ENCODE data around the gene KDM4F.
"Not testable (repeated sequence)": the region's sequence is repeated elsewhere in the genome, so short reads cannot be mapped to it uniquely, and the experiment has no call there.

The KDM4F gene

GRCh38 chr11:95024958-95025357 is 24.3 kb upstream of the KDM4F start, which contains the start of gene KDM4E:
Gene KDM4E (plus strand): TSS chr11:95025258. CDS start chr11:95025558, 300 bp downstream.
- no peaks in the 10 kb centered on the region for H3K9me3 Mint-ChIP-seq
- H3K4me1 Mint-ChIP-seq = peaks cover 6% of the 10 kb centered on the region
- peaks cover 10% of the 10 kb centered on the region for H3K27me3 Mint-ChIP-seq (ENCODE audit: low read depth)
- H3K27ac Mint-ChIP-seq = no peak within 1 kb of the TSS
- H3K36me3 Mint-ChIP-seq (ENCODE audit: low read depth) = no peaks in the 10 kb centered on the region
- H3K4me3 Mint-ChIP-seq = no peak within 1 kb of the TSS
- TF ChIP-seq CTCF (IDR thresholded peaks at IDR 0.05; ENCODE audit: unreplicated experiment in 3 of 3) = no peak

DNA sequence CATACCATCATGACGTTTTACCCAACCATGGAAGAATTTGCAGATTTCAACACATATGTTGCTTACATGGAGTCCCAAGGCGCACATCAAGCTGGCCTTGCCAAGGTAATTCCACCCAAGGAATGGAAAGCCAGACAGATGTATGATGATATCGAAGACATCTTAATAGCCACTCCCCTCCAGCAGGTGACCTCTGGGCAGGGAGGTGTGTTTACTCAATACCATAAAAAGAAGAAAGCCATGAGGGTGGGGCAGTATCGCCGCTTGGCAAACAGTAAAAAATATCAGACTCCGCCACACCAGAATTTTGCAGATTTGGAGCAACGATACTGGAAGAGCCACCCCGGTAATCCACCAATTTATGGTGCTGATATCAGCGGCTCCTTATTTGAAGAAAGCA is 23.6 kb upstream of the KDM4F start:
- H3K27ac Mint-ChIP-seq; H3K4me3 Mint-ChIP-seq; H3K4me1 Mint-ChIP-seq; H3K36me3 Mint-ChIP-seq (ENCODE audit: low read depth); H3K9me3 Mint-ChIP-seq: not testable (repeated sequence)
- peaks cover 10% of the 10 kb centered on the region for H3K27me3 Mint-ChIP-seq (ENCODE audit: low read depth)

DNA sequence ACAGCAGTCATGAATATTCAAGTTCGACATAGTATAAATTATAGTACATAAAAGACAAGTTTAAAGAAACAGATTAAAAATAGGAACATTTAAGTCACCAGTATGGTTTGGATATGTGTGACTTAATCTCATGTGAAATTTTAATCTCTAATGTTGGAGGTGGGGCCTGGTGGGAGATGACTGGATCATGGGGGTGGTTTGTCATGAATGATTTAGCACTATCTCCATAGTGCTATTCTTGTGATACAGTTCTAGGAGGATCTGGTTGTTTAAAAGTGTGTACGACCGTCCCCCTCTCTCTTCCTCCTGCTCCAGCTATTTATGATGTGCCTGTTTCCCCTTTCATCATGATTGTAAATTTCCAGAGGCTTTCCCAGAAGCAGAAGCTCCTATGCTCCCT is 20.9 kb upstream of the KDM4F start:
- Mint-ChIP-seq H3K9me3 (peaks cover 4% of the 10 kb centered on the region), H3K27ac (no peak overlapping the region), H3K27me3 (ENCODE audit: low read depth) (peaks cover 10% of the 10 kb centered on the region), H3K4me3 (no peak overlapping the region), H3K4me1 (peaks cover 6% of the 10 kb centered on the region), H3K36me3 (ENCODE audit: low read depth) (no peaks in the 10 kb centered on the region)
- TF ChIP-seq CTCF (IDR thresholded peaks at IDR 0.05; ENCODE audit: unreplicated experiment in 3 of 3) = no peak

DNA sequence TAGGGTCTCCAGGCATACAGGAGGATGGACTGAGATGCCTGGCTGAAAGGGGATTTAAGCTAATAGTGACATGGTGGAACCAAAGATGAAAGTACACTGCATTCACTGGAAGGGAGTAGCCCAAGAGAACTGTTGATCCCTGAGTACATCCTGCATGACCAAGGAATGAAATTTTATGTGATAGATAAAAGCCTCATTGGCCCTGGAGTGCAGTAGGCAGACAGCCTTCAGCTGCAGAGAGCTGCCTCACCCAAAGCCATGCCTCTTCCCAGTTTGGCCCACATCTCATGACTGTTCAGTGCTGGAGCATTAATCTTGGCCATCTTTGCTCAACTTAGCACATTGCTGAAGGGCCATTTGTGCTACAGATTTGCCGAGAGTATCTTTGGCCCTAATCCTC is 16.2 kb upstream of the KDM4F start:
- Mint-ChIP-seq H3K27ac (no peak overlapping the region), H3K36me3 (ENCODE audit: low read depth) (no peaks in the 10 kb centered on the region), H3K4me1 (peaks cover 6% of the 10 kb centered on the region), H3K9me3 (peaks cover 4% of the 10 kb centered on the region), H3K27me3 (ENCODE audit: low read depth) (no peaks in the 10 kb centered on the region), H3K4me3 (no peak overlapping the region)
- no peak for TF ChIP-seq CTCF (IDR thresholded peaks at IDR 0.05; ENCODE audit: unreplicated experiment in 3 of 3)

GRCh38 chr11:95035316-95035715 is 13.9 kb upstream of the KDM4F start:
- H3K9me3 Mint-ChIP-seq = peaks cover 2% of the 10 kb centered on the region
- H3K4me3 Mint-ChIP-seq = no peak overlapping the region
- no peak overlapping the region for H3K27ac Mint-ChIP-seq
- no peaks in the 10 kb centered on the region for H3K4me1 Mint-ChIP-seq
- no peaks in the 10 kb centered on the region for H3K36me3 Mint-ChIP-seq (ENCODE audit: low read depth)
- H3K27me3 Mint-ChIP-seq (ENCODE audit: low read depth) = no peaks in the 10 kb centered on the region
- TF ChIP-seq CTCF (IDR thresholded peaks at IDR 0.05; ENCODE audit: unreplicated experiment in 3 of 3) = no peak

- not testable (repeated sequence) for H3K36me3 Mint-ChIP-seq (ENCODE audit: low read depth); H3K4me1 Mint-ChIP-seq
Observed at GRCh38 chr11:95037356-95038035, 11.7 kb upstream of the KDM4F start.

DNA sequence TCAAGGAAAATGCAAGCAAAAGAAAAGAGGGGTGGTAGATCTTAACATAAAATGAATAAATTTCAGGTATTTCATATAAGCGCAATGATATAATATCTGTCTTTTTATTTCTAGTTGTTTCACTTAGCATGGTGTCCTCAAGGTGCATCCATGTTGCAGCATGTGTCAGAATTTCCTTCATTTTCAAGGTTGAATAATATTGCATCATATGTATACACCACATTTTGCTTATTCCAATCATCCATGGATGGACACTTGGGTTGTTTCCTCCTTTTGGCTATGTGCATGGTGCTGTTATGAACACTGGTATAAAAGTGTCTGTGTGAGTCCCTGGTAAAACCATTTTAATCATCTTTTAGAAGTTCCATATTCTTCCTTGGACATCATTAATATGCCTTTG is 7.0 kb upstream of the KDM4F start:
- Mint-ChIP-seq H3K27ac (no peak overlapping the region), H3K36me3 (ENCODE audit: low read depth) (no peaks in the 10 kb centered on the region), H3K9me3 (no peaks in the 10 kb centered on the region), H3K27me3 (ENCODE audit: low read depth) (peaks cover 12% of the 10 kb centered on the region), H3K4me3 (no peak overlapping the region), H3K4me1 (no peaks in the 10 kb centered on the region)
- no peak for TF ChIP-seq CTCF (IDR thresholded peaks at IDR 0.05; ENCODE audit: unreplicated experiment in 3 of 3)

More at GRCh38 chr11:95037356-95038035, 11.7 kb upstream of the KDM4F start:
- H3K9me3 Mint-ChIP-seq; H3K27ac Mint-ChIP-seq; H3K4me3 Mint-ChIP-seq; H3K27me3 Mint-ChIP-seq (ENCODE audit: low read depth): not testable (repeated sequence)

Measured in nephron (organoid).